WI38 (cell line): ENCODE data around the gene GFY.

Experiments used
- H3K4me3 ChIP-seq: 2 replicates; pipeline ENCODE4 v1.5.1; 2011; ENCODE audit warnings: low read depth, mild to moderate bottlenecking, control low read depth, low read length
- TF ChIP-seq, protein P1 (sequence below): IDR thresholded peaks from 2 replicates; pipeline ENCODE4 v1.5.1; 2012; ENCODE audit warnings: low read depth, mild to moderate bottlenecking, control low read depth, low read length

GFY gene

GRCh38 chr19:49463960-49464740 is 39.0 kb downstream of the GFY start:
- TF ChIP-seq, protein P1, sequence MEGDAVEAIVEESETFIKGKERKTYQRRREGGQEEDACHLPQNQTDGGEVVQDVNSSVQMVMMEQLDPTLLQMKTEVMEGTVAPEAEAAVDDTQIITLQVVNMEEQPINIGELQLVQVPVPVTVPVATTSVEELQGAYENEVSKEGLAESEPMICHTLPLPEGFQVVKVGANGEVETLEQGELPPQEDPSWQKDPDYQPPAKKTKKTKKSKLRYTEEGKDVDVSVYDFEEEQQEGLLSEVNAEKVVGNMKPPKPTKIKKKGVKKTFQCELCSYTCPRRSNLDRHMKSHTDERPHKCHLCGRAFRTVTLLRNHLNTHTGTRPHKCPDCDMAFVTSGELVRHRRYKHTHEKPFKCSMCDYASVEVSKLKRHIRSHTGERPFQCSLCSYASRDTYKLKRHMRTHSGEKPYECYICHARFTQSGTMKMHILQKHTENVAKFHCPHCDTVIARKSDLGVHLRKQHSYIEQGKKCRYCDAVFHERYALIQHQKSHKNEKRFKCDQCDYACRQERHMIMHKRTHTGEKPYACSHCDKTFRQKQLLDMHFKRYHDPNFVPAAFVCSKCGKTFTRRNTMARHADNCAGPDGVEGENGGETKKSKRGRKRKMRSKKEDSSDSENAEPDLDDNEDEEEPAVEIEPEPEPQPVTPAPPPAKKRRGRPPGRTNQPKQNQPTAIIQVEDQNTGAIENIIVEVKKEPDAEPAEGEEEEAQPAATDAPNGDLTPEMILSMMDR = no peak
- no peak overlapping the region for H3K4me3 ChIP-seq

GRCh38 chr19:49465371-49465770 is 40.2 kb downstream of the GFY start:
- H3K4me3 ChIP-seq = no peak overlapping the region
- TF ChIP-seq, protein P1 = no peak

- no peak overlapping the region for H3K4me3 ChIP-seq
- TF ChIP-seq, protein P1 = no peak
These were observed 43.0 kb downstream of the GFY start for GRCh38 chr19:49468199-49468598.

DNA sequence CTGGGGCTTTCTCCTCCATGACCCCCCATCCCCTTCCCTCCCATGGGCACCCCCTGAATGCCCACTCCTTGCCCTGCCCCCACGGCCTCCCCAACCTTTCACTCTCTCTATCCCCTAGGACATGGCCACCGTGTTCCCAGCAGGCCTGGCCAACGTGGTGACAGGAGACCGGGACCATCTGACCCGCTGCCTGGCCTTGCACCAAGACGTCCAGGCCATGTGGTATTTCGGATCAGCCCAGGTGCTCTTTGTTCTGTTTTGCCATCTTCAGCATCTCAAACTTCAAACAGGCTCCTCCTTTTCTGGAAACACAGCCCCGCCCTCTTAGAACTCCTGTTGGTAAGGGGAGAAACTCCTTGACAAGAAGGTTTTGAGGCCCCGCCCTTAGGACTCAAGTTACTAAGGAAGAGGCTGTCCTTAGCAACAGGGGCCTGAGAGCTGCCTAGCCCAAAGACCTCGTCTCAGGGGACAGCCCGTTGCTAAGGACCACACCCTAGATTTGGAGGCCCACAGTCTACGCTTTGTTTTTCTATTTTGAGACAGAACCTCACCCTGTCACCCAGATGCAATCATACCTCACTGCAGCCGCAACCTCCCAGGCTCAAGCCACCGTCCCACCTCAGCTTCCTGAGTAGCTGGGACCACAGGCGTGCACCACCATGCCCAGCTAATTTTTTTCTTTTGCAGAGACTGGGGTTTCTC is 43.7 kb downstream of the GFY start:
- H3K4me3 ChIP-seq = no peak overlapping the region
- TF ChIP-seq, protein P1 = no peak

DNA sequence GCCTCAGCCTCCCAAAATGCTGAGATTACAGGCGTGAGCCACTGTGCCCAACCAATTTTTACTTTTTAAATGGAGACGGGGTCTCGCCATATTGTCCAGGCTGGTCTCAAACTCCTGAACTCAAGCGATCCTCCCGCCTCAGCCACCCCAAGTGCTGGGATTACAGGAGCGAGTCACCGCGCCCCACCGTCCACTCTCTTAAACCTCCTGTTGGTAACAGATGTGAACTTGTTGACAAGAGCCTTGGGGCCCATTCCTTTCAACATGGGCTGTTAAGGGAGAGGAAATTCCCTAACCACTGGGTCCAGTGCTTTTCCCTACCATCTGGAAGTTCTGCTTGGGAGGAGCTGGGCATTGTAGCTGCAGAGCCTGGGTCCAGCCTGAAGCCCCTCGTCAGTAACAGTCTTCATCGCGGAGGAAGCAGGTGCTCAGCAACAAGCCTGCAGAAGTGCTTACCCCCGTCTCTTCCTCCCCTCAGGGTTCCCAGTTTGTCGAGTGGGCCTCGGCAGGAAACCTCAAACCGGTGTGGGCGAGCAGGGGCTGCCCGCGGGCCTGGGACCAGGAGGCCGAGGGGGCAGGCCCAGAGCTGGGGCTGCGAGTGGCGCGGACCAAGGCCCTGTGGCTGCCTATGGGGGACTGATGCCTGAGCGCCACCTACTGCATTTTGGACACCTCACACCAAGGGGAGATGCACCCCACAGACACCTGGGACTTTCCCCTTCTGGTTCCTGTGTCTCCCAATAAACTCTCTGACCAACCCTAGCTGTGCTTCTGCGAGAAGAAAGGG is 44.8 kb downstream of the GFY start:
- no peak overlapping the region for H3K4me3 ChIP-seq
- TF ChIP-seq, protein P1 = no peak

GRCh38 chr19:49470615-49470978 is 45.4 kb downstream of the GFY start:
- H3K4me3 ChIP-seq = no peak overlapping the region
- TF ChIP-seq, protein P1 = no peak
